Adrenal gland (tissue), 5 donors: ENCODE data around the gene POLR2C.

Experiments
- POLR2A ChIP-seq, 2 donors: fragments of 450-650 bp; IDR thresholded peaks; one replicate each; pipeline ENCODE4 v1.6.1; 2017; ENCODE audit warnings: antibody characterized with exemption in 2 of 2, mild to moderate bottlenecking in 2 of 2, moderate library complexity in 1 of 2
- TF ChIP-seq, protein P1 (sequence below), 6 experiments: fragments of 450-650 bp in 4 of 6; fragments of 200-600 bp in 2 of 6; sonication (generic) in 1 of 6; IDR thresholded peaks; 1 replicate in 5 of 6; 2 replicates in 1 of 6; pipeline versions ENCODE4 v1.5.1 to v1.8.0; 2016 to 2021; ENCODE audit warnings: antibody characterized with exemption in 6 of 6, mild to moderate bottlenecking in 2 of 6, moderate library complexity in 1 of 6
- donor health status: DM: no; HTN: no; CAD: no.

DNA sequence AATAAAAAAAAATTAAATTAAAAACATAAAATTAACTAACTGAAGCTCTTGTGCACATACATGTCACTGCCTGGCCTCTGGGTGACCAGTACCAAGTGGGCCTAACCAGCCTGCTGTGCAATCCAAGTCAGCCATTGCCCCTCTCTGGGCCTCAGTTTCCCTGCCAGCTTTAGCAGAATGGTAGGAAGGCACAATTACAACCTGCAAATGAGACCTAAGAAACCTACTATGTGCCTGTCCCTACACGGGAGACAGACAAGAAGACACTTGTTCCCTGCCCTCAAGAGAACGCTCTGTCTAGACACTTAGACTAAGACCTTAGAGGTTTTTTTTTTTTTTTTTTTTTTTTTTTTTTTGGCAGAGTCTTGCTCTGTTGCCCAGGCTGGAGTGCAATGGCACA lies 17.0 kb upstream of the POLR2C start:
- no peak for TF ChIP-seq POLR2A (IDR thresholded peaks at IDR 0.05)
- TF ChIP-seq, protein P1, sequence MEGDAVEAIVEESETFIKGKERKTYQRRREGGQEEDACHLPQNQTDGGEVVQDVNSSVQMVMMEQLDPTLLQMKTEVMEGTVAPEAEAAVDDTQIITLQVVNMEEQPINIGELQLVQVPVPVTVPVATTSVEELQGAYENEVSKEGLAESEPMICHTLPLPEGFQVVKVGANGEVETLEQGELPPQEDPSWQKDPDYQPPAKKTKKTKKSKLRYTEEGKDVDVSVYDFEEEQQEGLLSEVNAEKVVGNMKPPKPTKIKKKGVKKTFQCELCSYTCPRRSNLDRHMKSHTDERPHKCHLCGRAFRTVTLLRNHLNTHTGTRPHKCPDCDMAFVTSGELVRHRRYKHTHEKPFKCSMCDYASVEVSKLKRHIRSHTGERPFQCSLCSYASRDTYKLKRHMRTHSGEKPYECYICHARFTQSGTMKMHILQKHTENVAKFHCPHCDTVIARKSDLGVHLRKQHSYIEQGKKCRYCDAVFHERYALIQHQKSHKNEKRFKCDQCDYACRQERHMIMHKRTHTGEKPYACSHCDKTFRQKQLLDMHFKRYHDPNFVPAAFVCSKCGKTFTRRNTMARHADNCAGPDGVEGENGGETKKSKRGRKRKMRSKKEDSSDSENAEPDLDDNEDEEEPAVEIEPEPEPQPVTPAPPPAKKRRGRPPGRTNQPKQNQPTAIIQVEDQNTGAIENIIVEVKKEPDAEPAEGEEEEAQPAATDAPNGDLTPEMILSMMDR (IDR thresholded peaks at IDR 0.05): no peak
